HG03139 (cell line): ENCODE data around the gene ZDHHC13.
"Not testable (repeated sequence)": the region's sequence is repeated elsewhere in the genome, so short reads cannot be mapped to it uniquely, and the experiment has no call there.

ENCODE experiments used
- ATAC-seq: cut with Tn5 transposase; IDR thresholded peaks from one replicate; pipeline ENCODE4 v1.9.1; 2021; ENCODE audit not compliant: unreplicated experiment

Gene ZDHHC13

DNA sequence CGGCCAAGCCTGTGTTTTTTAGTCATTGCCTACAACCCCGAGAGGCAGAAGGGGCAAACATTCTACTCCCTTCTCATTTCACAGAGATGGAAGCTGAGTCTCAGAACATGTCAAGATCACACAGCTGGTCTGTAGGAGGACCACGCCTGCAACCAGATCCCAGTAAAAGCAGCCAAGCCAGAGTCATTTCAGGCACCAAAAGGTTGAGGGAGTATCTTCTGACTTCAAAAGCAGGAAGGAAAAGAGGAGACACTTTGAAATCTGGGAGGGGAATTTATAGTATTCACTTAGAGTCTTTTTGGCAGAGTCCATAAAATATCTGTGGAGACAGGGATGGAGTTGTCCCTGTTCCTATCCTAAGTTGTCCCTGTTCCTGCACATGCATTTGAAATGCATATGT lies 17.9 kb upstream of the ZDHHC13 start:
- ATAC-seq: no peak

DNA sequence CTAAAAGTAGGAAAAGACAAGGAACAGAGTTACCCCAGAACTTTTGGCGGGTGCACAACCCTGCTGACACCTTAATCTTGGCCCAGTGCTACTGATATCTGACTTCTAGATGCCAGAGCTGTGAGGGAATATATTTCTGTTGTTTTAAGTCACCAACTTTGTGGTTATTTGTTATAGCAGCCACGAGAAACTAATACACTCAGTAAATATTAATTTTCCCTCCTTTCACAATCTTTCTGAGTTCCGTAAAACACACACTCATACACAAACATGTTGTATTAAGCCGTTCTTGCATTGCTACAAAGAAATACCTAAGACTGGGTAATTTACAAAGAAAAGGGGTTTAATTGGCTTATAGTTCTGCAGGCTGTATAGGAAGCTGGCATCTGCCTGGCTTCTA lies 16.1 kb upstream of the ZDHHC13 start:
- no peak for ATAC-seq

DNA sequence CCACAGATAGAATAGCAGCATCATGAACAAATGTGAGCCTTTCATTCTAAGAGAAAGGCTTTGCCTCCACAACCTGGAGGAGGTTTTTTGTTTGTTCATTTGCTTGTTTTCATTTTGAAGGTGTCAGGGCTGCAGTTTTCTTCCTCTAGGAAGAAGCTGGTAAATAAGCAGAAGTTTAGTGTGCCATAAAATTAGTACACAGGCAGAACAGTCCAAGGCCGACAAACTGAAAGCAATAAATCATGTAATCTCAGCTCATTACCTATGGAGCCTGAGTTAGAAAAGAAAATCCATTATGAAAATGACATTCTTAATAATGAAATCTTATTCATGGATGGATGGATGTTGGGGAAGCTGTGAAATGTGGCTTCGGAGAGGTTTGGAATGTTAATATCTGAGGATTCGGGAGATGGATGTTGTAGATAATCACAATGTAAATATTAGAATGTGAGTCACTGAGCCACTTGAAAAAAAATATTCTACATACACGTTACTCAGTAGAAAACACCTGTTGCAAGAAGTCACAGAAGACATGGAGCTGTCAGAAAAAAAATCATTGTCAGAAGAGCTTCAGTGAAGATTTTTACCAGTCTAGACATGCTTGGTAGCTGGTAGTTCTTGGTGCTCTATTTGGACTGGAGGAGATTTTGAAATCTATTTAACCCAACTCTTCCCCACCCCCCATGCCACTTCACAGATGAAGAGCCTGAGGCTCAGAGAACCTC lies 15.0 kb upstream of the ZDHHC13 start:
- no peak for ATAC-seq

DNA sequence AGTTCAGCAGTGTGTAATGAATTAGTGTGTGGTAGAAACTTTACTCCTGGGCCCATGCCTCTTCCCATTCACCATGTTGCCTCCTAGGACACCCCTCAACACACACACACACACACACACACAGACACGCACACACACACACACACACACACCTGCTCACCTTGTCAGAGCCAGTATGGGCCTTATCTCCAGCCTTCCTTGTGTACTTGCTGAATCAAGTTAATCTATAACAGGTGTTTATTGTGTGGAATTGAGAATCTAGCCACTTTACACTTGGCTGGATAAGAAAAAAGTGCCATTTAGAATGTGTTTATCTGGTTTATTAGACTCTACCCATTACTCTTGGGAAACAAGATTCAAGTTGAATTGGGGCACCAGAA lies 14.5 kb upstream of the ZDHHC13 start:
- no peak for ATAC-seq

DNA sequence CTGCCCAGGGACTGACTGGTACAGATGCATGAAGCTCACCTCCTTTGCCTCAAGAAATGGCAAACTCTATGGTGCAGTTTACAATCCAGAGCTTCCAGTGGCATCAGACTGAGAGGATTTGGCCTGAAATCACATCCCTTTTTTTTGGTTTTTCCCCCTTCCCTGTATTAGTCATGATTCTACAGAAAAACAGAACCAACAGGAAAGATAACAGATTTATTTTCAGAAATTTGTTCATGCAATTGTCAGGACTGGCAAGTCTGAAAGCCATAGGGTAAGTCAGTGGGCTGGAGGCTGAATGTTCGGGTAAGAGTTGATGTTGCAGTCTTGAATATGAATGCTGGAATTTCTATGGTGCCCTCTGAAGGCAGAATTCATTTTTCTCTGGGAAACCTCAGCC lies 12.0 kb upstream of the ZDHHC13 start:
- no peak for ATAC-seq

DNA sequence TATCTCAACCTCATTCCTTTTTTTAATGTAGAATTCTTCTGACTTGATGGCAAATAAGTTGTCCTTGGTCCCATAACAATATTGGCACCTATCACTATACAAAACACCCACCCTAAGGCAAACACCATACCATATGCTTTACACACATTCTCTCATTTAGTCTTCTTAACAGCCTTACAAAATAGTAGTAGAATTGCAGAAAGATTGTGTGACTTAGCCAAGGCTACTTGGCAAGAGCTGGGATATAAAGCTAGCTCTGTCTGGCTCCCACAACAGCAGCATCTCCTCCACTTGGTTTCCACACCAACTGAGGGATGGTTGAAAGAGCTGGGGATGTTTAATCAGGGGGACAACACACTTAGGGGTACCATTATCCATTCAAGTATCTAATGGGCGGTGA lies 9.8 kb upstream of the ZDHHC13 start:
- ATAC-seq: no peak

DNA sequence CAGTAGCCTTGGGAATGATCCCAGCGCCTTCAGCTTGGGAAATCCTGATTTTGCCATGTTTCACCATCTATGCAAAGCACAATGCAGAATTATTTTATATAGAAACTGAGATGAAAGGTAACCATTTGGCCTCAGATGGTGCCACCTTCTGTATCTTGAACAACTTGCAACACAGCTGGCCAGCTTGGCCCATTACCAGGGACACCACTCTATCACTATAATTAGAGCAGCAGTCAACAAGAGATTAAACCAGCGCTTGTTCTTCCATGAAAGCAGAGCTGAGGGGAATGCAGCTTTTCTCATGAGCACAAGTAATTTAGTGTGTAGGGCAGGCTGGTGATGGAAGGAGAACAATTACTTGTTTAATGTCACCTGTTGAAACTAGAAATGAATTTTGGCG lies 6.7 kb upstream of the ZDHHC13 start:
- no peak for ATAC-seq

DNA sequence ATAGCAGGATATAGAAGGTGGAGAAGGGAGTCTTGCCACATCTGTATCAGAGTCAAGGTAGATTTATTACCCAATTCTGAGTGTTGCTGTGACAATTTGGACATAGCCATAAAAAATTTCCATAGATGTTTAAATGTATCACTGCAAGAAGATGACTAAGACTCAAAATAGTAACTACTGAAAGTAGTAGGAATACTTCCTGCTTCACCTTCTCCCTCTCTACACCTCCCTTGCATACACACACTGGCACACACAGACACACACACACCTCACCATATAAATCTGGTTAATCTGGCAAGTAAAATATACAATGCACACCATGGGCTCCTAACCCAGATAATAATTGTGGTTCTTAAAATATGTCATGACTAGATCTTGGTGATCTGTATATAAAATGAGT lies 5.2 kb upstream of the ZDHHC13 start:
- no peak for ATAC-seq

DNA sequence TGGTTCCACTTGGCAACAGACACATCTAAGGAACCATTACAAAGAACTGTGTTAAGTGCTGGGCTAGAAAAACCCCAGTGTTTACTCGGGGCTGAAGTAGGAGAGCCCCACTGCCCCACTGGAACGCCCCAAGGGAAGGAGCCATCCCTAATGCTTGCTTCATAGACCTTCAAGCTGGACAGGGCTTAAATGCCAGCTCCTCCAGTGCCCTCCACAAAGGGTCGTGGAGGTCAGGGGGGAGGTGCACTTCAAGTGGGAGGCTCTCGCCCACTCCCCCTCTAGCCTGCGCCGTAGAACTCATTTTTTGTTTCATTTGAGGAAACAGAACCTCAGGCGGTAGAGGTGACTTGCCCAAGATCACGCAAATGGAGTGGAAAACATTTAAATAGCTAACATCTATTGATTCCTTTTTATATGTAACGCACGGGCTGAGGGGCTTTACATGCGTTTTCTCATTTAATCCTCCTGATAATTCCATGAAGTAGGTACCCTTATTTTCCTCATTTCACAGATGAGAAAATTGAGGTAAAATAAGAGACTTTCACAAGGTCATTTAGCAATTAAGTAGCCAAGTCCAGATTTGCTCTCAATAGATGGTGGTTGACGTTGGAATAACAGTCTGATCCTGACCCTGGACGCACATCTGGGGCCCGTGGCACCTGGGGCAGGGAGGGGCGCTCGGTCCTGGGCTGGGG lies 545 bp upstream of the ZDHHC13 start:
- no peak for ATAC-seq

DNA sequence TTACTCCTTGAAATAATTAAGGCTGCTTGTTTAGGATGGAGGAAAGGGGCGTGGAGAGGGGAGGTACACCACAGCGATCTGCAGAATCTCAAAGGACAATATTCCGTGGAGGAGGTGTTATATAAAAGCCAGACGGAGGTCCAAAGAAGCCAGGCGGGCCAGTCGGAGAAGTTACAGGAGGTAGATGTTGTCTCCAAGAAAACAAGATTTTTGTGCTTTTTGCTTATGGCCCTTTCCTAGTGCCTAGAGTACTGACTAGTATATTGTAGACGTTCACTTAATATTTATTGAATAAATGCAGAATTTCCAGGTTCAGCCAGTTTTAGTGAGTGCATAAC lies 761 bp downstream of the ZDHHC13 start:
- ATAC-seq: no peak

DNA sequence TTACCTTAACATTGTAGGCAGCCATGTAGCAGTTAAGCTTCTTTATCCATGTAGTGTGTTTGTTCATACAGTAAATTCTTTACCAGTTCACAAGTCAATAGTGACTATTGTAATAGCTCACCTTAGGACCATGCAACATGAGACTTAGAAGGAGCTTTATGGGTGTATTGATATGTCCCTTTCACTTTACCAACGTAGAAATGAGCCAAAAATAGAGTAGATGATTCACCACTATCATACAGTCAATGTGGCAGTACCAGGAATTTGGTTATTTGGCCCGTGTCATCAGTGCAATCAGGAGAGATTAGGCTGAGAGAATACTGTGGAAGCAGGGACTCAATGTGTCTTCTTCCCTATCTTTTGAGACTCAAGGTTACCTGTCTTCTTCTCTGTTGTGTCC lies 4.7 kb downstream of the ZDHHC13 start:
- no peak for ATAC-seq

DNA sequence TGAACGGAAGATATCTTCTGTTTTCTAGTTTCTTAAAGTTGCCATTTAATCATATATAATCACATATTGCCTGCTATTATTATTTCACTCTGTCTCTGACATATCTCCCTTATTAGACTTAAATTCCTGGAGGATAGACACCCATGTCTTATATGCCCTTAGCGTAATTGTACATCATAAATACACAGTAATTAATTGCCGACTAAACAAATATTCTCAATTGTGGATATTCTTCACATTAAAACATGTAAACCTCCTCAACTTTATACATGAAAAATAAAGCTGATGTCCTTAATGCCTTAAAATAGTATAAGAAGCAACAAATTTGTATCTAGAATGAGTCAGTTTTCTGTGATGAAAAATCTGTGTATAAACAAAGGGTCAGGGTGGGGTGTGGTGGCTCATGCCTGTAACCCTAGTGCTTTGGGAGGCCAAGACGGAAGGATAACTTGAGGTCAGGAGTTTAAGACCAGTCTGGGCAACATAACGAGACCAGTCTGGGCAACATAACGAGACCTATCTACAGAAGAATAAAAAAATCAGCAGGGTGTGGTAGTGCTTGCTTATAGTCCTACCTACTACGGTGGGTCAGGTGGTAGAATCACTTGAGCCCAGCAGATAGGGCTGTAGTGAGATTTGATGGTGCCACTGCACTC lies 6.1 kb downstream of the ZDHHC13 start:
- ATAC-seq: no peak

DNA sequence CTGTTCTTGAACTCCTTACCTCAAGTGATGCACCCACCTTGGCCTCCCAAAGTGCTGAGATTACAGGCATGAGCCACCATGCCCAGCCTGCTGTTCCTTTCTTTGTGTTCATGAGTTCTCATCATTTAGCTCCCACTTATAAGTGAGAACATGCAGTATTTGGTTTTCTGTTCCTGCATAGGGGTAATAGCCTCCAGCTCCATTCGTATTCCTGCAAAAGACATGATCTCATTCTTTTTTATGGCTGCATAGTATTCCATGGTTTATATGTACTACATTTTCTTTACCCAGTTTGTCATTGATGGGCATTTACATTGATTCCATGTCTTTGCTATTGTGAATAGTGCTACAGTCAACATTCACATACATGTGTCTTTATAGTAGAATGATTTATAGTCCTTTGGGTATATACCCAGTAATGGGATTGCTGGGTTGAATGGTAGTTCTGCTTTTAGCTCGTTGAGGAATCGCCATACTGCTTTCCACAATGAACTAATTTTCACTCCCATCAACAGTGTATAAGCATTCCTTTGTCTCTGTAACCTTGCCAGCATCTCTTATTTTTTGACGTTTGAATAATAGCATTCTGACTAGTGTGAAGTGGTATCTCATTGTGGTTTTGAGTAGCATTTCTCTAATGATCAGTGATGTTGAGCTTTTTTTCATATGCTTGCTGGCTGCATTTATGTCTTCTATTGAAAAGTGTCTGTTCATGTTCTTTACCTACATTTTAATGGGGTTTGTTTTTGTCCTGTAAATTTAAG lies 9.8 kb downstream of the ZDHHC13 start:
- not testable (repeated sequence) for ATAC-seq

DNA sequence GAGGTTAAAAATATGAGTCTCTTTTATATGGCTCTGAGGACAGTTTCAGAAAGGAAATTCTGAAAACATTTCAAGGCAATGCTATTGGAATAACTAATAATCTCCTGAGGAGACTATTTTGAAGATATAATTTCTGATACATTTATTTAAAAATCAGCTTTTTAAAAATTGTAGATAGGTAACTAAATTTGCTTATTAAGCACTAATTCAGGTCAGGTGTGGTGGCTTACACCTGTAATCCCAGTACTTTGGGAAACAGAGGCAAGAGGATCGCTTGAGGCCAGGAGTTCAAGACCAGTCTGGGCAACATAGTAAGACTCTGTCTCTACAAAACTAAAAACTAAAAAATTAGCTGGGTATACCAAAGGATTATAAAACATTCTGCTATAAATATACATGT lies 17.0 kb downstream of the ZDHHC13 start:
- no peak for ATAC-seq

DNA sequence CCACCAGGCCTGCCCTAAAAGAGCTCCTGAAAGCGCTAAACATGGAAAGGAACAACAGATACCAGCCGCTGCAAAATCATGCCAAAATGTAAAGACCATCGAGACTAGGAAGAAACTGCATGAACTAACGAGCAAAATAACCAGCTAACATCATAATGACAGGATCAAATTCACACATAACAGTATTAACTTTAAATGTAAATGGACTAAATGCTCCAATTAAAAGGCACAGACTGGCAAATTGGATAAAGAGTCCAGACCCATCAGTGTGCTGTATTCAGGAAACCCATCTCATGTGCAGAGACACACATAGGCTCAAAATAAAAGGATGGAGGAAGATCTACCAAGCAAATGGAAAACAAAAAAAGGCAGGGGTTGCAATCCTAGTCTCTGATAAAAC lies 19.9 kb downstream of the ZDHHC13 start:
- not testable (repeated sequence) for ATAC-seq

DNA sequence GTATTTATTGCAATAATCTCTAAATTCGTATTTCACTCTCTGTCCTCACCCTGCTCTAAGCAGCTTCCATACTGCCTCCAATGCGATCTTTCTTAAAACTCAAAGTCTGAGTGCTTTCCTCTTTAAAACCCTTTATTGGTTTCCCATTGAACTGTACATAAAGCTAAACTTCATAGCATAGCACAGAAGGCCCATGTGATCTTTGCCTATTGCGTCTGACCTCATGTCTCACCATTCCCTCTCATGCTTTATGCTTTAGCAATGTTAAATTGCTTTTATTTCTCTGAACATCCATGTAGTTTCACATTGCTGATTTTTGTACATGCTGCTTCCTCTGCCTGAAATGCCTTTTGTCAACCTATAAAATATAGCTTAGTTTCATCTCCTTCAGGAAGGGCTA lies 28.4 kb downstream of the ZDHHC13 start:
- no peak for ATAC-seq

DNA sequence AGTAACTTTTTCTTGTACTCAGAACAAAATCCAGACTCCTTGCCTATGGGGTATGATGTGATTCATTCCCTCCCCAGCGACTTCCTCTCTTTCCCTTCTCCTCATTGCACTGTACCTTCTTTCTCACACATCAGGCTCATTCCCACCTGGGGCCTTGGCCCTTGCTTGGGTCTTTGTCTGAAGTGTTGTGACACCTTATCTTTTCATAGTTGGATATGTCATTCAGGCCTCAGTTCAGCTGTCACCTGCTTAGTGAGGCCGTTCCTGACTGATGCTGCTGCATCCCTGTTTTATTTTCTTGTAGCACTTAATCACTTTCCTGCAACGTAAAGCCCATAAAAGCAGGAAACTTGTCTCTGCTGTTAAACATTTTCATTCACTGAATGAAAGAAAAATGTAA lies 39.9 kb downstream of the ZDHHC13 start:
- no peak for ATAC-seq

DNA sequence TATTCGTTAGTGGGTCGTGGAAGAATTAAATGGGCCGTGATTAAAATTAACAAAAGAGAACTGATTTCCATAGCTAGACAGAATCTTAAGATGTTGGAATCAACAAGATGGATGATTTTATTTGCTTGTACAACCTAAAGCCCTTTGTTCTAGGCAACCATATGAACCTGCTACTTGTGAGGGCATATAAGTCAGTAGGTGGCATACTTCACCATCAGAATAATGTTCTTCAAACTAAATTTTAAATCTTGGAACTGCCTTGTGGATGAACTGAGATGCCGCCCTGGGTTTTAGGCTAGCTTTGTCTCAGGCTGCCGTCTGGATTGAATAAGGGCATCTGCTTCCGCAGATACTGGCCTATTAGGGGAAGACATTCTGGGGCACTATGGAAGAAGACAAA lies 43.9 kb downstream of the ZDHHC13 start:
- no peak for ATAC-seq

DNA sequence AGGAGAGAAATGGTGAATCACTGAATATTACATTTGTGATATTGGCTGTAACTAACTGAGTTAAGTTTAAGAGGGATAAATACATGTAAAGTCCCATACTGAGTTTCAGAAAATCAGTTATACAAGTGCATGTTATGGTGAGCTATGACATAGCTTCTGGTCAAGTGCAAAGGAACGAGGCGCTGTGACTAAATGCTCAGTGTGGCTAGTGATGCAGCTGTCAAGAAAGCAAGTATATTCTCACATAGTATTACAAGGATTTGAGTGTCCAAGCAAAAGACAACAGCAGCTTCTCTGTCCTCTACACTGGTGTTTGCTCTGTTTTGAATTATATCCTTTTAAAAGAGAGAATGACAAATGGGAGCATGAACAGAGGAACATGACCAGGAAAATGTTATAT lies 44.7 kb downstream of the ZDHHC13 start:
- ATAC-seq: no peak

DNA sequence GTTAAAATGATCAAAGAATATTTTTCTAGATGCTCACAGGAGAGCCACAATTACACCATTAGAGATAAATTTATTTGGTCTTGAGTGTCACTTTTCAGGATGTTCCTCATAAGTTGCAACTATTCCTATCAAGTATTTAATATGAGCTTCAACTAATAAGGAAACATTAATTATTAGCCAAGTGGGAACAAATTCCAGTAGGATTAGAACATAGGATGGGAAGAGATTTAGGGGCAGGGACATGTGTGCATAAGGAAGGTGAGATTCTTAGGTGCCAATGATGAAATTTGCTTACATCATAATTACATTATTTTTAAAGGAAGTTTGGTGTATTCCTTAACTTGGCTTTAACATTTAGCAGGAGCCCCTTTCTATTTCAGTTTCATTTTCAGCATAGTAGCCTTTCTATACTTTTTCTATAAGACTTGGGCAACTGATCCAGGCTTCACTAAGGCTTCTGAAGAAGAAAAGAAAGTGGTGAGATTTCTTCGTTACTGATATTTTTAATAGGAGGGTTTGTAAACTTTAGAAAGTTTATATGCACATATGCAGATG lies 46.1 kb downstream of the ZDHHC13 start:
- ATAC-seq: no peak

DNA sequence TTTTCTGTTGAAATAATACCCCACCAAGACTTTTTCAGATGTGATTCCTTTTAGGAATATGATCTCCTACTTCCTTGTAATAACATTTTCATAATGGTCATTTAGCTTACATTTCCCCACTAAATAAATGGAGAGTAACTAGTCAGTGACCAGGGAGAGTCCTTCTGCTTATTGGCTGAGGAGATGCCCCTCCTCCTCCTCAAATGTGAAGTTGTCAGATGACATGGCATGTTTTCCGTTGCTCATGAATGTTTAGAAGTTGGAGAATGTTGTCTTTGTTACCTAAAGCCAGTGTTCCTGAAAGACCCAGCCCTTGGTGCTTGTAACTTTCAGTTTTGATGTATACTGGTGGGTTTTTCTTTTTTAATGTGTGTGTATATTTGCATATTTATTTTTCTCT lies 46.6 kb downstream of the ZDHHC13 start:
- no peak for ATAC-seq
